Measurements from ENCODE around the gene CFTR. TPM values are rescaled to one million over a fixed set of nuclear protein-coding genes. Genes with fewer than 3 reads are reported as not detected.

Gene CFTR
- total RNA-seq, 1 experiment from 2014 or later, result not detected

DNA sequence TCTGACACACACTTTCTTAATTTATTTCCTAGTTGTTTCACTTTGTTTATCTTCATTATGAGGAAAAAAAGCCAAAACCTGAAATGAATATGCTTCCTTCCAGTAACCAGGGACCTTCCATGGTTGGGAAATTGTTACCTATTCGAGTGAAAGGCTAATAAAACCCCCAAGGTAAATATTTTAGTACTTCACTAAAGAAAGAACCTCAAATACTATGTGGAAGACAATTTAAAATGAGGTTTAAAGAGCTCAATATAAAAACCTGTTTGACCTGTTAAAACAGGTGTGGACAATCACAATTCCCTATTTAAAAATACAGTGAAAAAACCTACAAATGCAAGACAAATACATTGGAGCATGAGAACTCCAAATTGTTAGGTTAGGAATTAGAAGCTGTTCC, 192.6 kb downstream of the CFTR start:
- H3K36me3 ChIP-seq (ENCODE audit: control insufficient read depth in 1 of 2, insufficient read depth in 2 of 2, low read length in 2 of 2), result no peaks in the 10 kb centered on the region
- no peaks in the 10 kb centered on the region for H4K20me1 ChIP-seq (ENCODE audit: insufficient read depth)
- no peak overlapping the region for H3K9ac ChIP-seq (ENCODE audit: low read length)
- no TSS peak for BruUV-seq (replicated peaks)
- H2AFZ ChIP-seq (ENCODE audit: low read depth, low read length, poor library complexity, severe bottlenecking), result no peak overlapping the region
- ChIA-PET RAD21 (ENCODE audit: low non-redundant PET in 1 of 2, low total read pairs in 2 of 2, uncharacterized antibody in 2 of 2, unreplicated experiment in 2 of 2) (no interaction called here), POLR2A (no interaction called here), CTCF (interaction anchor here (0.7 to 1.3 kb wide), 2 partner anchors 11 to 214 kb away, joined by 3 to 4 read pairs; no protein-coding TSS in a partner anchor)
- no peaks in the 10 kb centered on the region for H3K9me2 ChIP-seq (ENCODE audit: insufficient read depth)
- H3K27ac ChIP-seq (ENCODE audit: low read depth, low read length), result no peak overlapping the region
- no peak overlapping the region for H3K4me3 ChIP-seq (replicated peaks in 1 of 2; ENCODE audit: low read depth in 1 of 2, low read length in 2 of 2)
- intact Hi-C loops (cut with micrococcal nuclease), result loop anchor here (2.0 to 5.0 kb wide), 2 partner anchors 272 to 1500 kb away; no protein-coding TSS in a partner anchor
- H3K27me3 ChIP-seq (ENCODE audit: insufficient read depth, low read length), result no peaks in the 10 kb centered on the region
- H3K4me2 ChIP-seq (ENCODE audit: low read length), result no peak overlapping the region
- DNase-seq (ENCODE audit: low read depth, low spot score) (no peak), ATAC-seq (no peak)
- H3K4me1 ChIP-seq (ENCODE audit: control insufficient read depth in 1 of 2, insufficient read depth in 2 of 2, low read length in 2 of 2), result no peaks in the 10 kb centered on the region
- TF ChIP-seq, protein P1, sequence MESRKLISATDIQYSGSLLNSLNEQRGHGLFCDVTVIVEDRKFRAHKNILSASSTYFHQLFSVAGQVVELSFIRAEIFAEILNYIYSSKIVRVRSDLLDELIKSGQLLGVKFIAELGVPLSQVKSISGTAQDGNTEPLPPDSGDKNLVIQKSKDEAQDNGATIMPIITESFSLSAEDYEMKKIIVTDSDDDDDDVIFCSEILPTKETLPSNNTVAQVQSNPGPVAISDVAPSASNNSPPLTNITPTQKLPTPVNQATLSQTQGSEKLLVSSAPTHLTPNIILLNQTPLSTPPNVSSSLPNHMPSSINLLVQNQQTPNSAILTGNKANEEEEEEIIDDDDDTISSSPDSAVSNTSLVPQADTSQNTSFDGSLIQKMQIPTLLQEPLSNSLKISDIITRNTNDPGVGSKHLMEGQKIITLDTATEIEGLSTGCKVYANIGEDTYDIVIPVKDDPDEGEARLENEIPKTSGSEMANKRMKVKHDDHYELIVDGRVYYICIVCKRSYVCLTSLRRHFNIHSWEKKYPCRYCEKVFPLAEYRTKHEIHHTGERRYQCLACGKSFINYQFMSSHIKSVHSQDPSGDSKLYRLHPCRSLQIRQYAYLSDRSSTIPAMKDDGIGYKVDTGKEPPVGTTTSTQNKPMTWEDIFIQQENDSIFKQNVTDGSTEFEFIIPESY (IDR thresholded peaks at IDR 0.05; ENCODE audit: extremely low read depth, insufficient replicate concordance, low read length), result no peak
- TF ChIP-seq POLR2A (IDR thresholded peaks at IDR 0.05; ENCODE audit: borderline replicate concordance, extremely low read depth, insufficient read depth, insufficient read length), result no peak
- TF ChIP-seq EGR1 (IDR thresholded peaks at IDR 0.05; ENCODE audit: low read depth), result no peak
- no peak for TF ChIP-seq EZH2phosphoT487 (IDR thresholded peaks at IDR 0.05; ENCODE audit: borderline replicate concordance)
- TF ChIP-seq, protein P2, sequence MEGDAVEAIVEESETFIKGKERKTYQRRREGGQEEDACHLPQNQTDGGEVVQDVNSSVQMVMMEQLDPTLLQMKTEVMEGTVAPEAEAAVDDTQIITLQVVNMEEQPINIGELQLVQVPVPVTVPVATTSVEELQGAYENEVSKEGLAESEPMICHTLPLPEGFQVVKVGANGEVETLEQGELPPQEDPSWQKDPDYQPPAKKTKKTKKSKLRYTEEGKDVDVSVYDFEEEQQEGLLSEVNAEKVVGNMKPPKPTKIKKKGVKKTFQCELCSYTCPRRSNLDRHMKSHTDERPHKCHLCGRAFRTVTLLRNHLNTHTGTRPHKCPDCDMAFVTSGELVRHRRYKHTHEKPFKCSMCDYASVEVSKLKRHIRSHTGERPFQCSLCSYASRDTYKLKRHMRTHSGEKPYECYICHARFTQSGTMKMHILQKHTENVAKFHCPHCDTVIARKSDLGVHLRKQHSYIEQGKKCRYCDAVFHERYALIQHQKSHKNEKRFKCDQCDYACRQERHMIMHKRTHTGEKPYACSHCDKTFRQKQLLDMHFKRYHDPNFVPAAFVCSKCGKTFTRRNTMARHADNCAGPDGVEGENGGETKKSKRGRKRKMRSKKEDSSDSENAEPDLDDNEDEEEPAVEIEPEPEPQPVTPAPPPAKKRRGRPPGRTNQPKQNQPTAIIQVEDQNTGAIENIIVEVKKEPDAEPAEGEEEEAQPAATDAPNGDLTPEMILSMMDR (IDR thresholded peaks at IDR 0.05 in 2 of 3, conservative IDR thresholded peaks at IDR 0.05 in 1 of 3; ENCODE audit: borderline replicate concordance in 1 of 3, insufficient read depth in 1 of 3, low read depth in 2 of 3, low read length in 2 of 3), result no peak
- no peak for TF ChIP-seq SP1 (IDR thresholded peaks at IDR 0.05; ENCODE audit: low read depth)
- TF ChIP-seq YY1 (IDR thresholded peaks at IDR 0.05; ENCODE audit: extremely low read depth, insufficient replicate concordance, low read depth, low read length), result no peak
- TF ChIP-seq SIN3A (IDR thresholded peaks at IDR 0.05; ENCODE audit: low read depth), result no peak
- TF ChIP-seq EZH2 (IDR thresholded peaks at IDR 0.05), result no peak
- H3K79me2 ChIP-seq (ENCODE audit: insufficient read depth, low read length), result no peaks in the 10 kb centered on the region
- H3K9me3 ChIP-seq (ENCODE audit: control insufficient read depth in 1 of 2, insufficient read depth in 1 of 2, low read depth in 1 of 2, low read length in 2 of 2), result no peaks in the 10 kb centered on the region
